Vagina (tissue), 2 donors: ENCODE data around the gene WDR6. TPM values are rescaled to one million over a fixed set of nuclear protein-coding genes. Genes with fewer than 3 reads are reported as not detected.

Source experiments
- DNase-seq, 2 donors: peaks; one replicate each; pipeline ENCODE4 v3.0.0-alpha.2; 2017; ENCODE audit errors: extremely low spot score in 2 of 2
- H3K27ac ChIP-seq: fragments of 200-600 bp; sonication (generic); one replicate; pipeline ENCODE4 v1.5.1; 2019
- H3K27me3 ChIP-seq: fragments of 200-600 bp; sonication (generic); one replicate; pipeline ENCODE4 v1.5.1; 2019
- H3K36me3 ChIP-seq, 2 donors: fragments of 200-600 bp; sonication (generic); one replicate each; pipeline ENCODE4 v1.5.1; 2017 to 2019
- H3K4me1 ChIP-seq: fragments of 200-600 bp; sonication (generic); one replicate; pipeline ENCODE4 v1.5.1; 2019
- H3K4me3 ChIP-seq, 2 donors: fragments of 200-600 bp; sonication (generic); 1 replicate in 1 of 2; 2 replicates in 1 of 2; pipeline ENCODE4 v1.5.1; 2016 to 2019
- H3K9me3 ChIP-seq: fragments of 200-600 bp; sonication (generic); one replicate; pipeline ENCODE4 v1.5.1; 2019
- POLR2A ChIP-seq, 2 donors: fragments of 450-650 bp; IDR thresholded peaks; one replicate each; pipeline ENCODE4 v1.6.1; 2017; ENCODE audit warnings: antibody characterized with exemption in 2 of 2, mild to moderate bottlenecking in 2 of 2, moderate library complexity in 2 of 2
- POLR2AphosphoS5 ChIP-seq, 2 donors: sonication (generic); formaldehyde crosslinking; IDR thresholded peaks; one replicate each; pipeline ENCODE4 v1.9.0; 2017; ENCODE audit warnings: antibody characterized with exemption in 2 of 2, mild to moderate bottlenecking in 2 of 2, low read depth in 1 of 2; ENCODE audit not compliant: insufficient read depth in 1 of 2
- intact Hi-C: fragments of 100-400 bp; cut with DNase I; formaldehyde crosslinking; loops from one replicate; pipeline ENCODE4 v1.15.1; 2023
- total RNA-seq: library from RNA; depleted of rRNA; stranded (reverse); fragments of >200 nt; gene quantifications from one replicate; pipeline ENCODE4 v1.2.3, GENCODE V29; 2016
- TF ChIP-seq, protein P1 (sequence below), 3 experiments: fragments of 450-650 bp in 2 of 3; fragments of 200-600 bp in 1 of 3; sonication (generic) in 1 of 3; IDR thresholded peaks; one replicate each; pipeline ENCODE4 v1.5.1; 2017 to 2019; ENCODE audit warnings: antibody characterized with exemption in 3 of 3, mild to moderate bottlenecking in 2 of 3, moderate library complexity in 2 of 3

Gene WDR6
- total RNA-seq, 1 donor from 2014 or later: 109 TPM

DNA sequence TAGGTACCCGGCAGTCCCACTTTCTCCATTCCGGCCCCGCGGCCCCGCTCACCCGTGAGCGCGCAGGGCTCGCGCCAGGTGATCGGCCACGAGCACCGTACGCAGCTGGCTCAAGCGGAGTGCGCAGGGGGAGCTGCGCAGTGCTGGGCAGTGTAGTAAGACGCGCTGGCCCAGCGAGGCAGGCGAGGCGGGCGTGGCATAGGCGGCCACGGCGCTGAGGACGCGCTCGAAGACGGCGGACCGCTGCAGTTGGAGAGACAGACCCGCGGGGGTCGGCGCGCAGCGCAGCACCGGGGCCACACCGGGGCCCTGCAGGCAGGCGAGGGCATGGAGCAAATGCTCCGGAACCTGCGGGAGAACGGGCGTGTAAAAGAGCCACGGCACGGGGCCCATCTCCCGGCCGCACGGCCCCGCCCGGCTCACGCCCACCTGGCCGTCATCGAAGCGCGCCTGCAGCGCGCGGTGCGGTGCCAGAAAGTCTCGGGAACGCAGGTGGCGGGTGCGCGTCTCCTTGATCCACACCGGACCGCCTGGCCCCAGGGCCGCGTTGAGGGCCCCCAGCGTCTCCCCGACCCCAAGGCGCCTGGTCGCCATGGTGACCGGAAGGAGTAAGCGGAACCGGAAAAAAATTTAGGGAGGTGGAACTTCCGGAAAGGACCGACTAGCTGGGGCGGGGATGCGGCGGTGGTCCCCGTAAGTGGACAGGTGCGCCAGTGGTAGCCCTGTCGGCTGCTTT is 10.9 kb downstream of the WDR6 start, which contains the start of gene DALRD3:
Gene DALRD3, minus strand, starts transcription at position 610 of the 736 bp plus-strand sequence. Its CDS starts 16 bp downstream, at position 594.
- TF ChIP-seq POLR2A (IDR thresholded peaks at IDR 0.05) (peak in 1 of 2 donors; percentile 8), POLR2AphosphoS5 (IDR thresholded peaks at IDR 0.05; ENCODE audit: insufficient read depth in 1 of 2, low read depth in 1 of 2) (peak; percentile 34 to 80)
- TF ChIP-seq, protein P1, sequence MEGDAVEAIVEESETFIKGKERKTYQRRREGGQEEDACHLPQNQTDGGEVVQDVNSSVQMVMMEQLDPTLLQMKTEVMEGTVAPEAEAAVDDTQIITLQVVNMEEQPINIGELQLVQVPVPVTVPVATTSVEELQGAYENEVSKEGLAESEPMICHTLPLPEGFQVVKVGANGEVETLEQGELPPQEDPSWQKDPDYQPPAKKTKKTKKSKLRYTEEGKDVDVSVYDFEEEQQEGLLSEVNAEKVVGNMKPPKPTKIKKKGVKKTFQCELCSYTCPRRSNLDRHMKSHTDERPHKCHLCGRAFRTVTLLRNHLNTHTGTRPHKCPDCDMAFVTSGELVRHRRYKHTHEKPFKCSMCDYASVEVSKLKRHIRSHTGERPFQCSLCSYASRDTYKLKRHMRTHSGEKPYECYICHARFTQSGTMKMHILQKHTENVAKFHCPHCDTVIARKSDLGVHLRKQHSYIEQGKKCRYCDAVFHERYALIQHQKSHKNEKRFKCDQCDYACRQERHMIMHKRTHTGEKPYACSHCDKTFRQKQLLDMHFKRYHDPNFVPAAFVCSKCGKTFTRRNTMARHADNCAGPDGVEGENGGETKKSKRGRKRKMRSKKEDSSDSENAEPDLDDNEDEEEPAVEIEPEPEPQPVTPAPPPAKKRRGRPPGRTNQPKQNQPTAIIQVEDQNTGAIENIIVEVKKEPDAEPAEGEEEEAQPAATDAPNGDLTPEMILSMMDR (IDR thresholded peaks at IDR 0.05): no peak
- H3K27me3 ChIP-seq: no peaks in the 10 kb centered on the region
- intact Hi-C loops: no loop called here
- H3K9me3 ChIP-seq: no peaks in the 10 kb centered on the region
- H3K36me3 ChIP-seq: peaks cover 0 to 30% of the 10 kb centered on the region in 2 donors
- peak within 1 kb of the TSS; percentile 70 for H3K27ac ChIP-seq
- peak in 1 of 2 donors; percentile 95 for DNase-seq
- H3K4me1 ChIP-seq: peaks cover 59% of the 10 kb centered on the region
- H3K4me3 ChIP-seq: peak within 1 kb of the TSS; percentile 71 to 88

DNA sequence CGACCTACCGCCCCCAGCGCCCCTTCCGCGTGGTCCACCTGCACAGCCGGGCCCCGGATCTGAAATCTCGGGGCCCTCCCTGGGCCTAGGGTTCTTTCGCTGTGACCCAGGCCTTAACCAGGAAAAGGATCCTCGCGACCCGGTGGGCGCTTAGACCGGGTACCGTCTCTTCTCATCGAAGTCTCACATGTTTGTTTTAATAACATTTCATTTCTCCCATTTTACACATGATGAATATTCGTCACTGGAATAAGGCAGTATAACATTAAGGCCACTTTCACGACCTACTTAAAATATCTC is 11.5 kb downstream of the WDR6 start:
- DNase-seq: no peak
- intact Hi-C loops: no loop called here
- no peaks in the 10 kb centered on the region for H3K27me3 ChIP-seq
- no peaks in the 10 kb centered on the region for H3K9me3 ChIP-seq
- H3K36me3 ChIP-seq: peaks cover 0 to 33% of the 10 kb centered on the region in 2 donors
- H3K4me1 ChIP-seq: peaks cover 58% of the 10 kb centered on the region
- H3K4me3 ChIP-seq: peak overlapping the region; percentile 71 to 88
- TF ChIP-seq, protein P1 (IDR thresholded peaks at IDR 0.05): no peak
- peak in 1 of 2 donors; percentile 32 for TF ChIP-seq POLR2AphosphoS5 (IDR thresholded peaks at IDR 0.05; ENCODE audit: insufficient read depth in 1 of 2, low read depth in 1 of 2)
- peak overlapping the region; percentile 70 for H3K27ac ChIP-seq

DNA sequence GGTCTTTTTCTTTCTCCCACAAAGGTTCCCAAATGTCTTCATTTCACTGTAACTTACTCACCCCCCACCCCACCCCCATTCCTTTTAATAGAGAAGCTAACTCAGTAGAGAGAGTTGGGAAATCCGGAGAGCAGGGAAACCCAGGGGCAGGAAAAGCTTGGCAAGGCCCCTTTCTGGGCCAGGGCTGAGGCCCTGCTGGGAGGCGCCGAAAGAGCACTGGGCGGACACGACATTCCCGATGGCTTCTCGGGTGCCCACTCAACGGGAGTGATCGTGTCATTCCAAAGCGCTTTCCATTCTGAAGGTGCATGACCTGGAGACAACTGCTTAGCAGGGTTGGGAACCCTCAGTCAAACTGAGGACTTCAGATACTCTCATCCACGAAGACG is 12.7 kb downstream of the WDR6 start:
- no peak for DNase-seq
- Histone ChIP-seq H3K4me1 (peaks cover 54% of the 10 kb centered on the region), H3K9me3 (no peaks in the 10 kb centered on the region), H3K27me3 (no peaks in the 10 kb centered on the region), H3K27ac (peak overlapping the region; percentile 99), H3K4me3 (peak overlapping the region; percentile 95 to 99), H3K36me3 (peaks cover 0 to 34% of the 10 kb centered on the region in 2 donors)
- no peak for TF ChIP-seq POLR2AphosphoS5 (IDR thresholded peaks at IDR 0.05; ENCODE audit: insufficient read depth in 1 of 2, low read depth in 1 of 2)
- no peak for TF ChIP-seq POLR2A (IDR thresholded peaks at IDR 0.05)
- intact Hi-C loops: no loop called here

DNA sequence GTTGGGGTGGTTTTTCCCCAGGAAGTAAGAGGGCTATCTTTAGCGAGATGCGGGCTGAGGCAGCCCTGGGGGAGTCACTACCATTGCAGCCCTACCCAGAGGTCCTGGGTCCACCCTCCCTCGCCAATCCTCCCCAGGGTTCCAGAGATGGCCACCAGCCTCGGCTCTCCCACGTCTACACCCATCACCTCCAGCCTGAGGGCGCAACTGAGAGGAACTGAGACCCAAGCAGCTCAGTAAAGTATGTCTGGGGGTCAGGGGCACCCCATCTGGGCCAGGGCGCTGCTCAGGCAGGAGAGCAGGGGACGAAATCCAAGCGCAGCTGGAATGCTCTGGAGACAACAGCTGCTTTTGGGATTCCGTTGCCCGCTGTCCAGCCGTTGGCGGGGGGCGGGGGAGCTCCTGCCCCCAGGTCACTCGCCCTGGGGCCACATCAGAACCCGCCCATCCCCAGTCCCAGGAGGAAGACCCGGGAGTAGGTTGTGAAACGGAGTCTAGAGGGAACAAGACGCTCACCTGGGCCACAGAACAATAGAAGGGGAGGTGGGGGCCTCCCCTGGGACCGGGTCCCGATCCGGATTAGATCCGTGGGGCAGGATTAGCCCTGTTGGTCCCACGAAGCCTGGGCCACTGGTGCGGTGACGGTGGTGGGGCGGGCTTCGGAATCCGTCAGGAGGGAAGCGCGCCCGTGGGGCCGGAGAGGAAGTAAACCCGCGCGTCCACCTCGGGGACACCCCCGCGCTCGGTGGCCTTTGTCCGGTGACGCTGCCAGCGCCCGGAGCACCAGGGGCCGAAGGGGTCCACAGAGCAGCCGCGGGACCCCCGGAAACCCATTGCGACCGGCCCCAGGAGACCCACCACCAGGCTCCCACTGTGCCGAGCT is 13.4 kb downstream of the WDR6 start:
- DNase-seq: no peak

More for the DNA sequence above, 13.4 kb downstream of the WDR6 start:
- peaks cover 0 to 34% of the 10 kb centered on the region in 2 donors for H3K36me3 ChIP-seq
- peaks cover 54% of the 10 kb centered on the region for H3K4me1 ChIP-seq
- H3K27me3 ChIP-seq: no peaks in the 10 kb centered on the region
- H3K27ac ChIP-seq: peak overlapping the region; percentile 99
- H3K9me3 ChIP-seq: no peaks in the 10 kb centered on the region
- intact Hi-C loops: no loop called here
- TF ChIP-seq, protein P1 (IDR thresholded peaks at IDR 0.05): no peak
- TF ChIP-seq POLR2A (IDR thresholded peaks at IDR 0.05) (no peak), POLR2AphosphoS5 (IDR thresholded peaks at IDR 0.05; ENCODE audit: insufficient read depth in 1 of 2, low read depth in 1 of 2) (no peak)
- H3K4me3 ChIP-seq: peak overlapping the region; percentile 95 to 99
